Hematopoietic multipotent progenitor cell treated with erythropoietin and hydrocortisone succinate and interleukin-3 and kit ligand, for 17 days (in vitro differentiated cells): ENCODE data around the gene MINDY1.
A peak's percentile ranks its signal among the peaks of the same experiment; 100 is the strongest.

Source experiments
- DNase-seq: peaks from one replicate; pipeline ENCODE4 v3.0.0-alpha.2; 2015; ENCODE audit warnings: low spot score

Gene MINDY1

GRCh38 chr1:150985179-150985825, 21.4 kb downstream of the MINDY1 start:
- DNase-seq: no peak

DNA sequence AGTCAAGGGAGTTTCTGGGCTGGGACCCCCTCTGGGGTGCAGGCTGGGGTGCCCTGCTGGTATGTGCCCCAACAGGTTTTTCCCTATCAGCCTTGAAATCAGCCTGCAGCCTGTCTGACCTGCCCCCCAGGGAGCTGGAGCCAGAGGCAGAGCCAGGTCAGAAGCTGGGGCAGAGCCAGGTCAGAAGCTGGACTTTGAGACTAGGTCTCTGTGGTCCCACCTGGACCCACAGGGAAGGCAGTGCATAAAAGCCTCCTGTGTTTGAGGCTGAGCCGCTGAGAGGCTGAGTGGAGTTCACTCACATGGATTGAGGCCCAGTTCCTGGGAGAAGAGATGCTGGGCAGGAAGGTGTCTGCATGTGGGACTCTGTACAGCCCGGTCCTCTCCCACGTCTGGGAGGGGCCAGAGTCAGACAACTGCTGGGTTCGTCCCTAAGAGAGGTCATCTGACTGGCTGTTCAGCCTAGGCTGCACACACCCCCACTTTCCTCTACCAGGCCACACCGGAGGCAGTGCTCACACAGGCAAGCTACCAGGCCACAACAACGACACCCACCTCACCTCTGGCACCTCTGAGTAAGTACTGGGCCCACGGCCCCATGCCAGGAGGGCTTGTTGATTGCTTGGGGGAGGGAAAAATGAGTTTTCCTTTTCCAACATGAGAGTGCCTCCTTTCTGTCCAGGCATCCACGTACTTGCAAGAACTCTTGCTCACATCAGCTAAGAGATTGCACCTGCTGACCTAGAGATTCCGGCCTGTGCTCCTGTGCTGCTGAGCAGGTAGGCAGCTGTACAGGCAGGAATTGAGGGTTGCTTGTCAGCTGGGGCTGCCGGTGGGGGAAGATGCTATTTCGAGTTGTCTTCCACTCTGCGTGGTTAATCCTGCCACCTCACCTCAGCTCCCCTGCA, 24.6 kb downstream of the MINDY1 start, which contains the start of gene ANXA9:
Gene ANXA9, plus strand, starts transcription at position 488 of the 908 bp plus-strand sequence. CDS start 814 bp downstream, outside the sequence.
- no peak for DNase-seq

- no peak for DNase-seq
Measured at GRCh38 chr1:150981177-150981804, 25.4 kb downstream of the MINDY1 start.

DNA sequence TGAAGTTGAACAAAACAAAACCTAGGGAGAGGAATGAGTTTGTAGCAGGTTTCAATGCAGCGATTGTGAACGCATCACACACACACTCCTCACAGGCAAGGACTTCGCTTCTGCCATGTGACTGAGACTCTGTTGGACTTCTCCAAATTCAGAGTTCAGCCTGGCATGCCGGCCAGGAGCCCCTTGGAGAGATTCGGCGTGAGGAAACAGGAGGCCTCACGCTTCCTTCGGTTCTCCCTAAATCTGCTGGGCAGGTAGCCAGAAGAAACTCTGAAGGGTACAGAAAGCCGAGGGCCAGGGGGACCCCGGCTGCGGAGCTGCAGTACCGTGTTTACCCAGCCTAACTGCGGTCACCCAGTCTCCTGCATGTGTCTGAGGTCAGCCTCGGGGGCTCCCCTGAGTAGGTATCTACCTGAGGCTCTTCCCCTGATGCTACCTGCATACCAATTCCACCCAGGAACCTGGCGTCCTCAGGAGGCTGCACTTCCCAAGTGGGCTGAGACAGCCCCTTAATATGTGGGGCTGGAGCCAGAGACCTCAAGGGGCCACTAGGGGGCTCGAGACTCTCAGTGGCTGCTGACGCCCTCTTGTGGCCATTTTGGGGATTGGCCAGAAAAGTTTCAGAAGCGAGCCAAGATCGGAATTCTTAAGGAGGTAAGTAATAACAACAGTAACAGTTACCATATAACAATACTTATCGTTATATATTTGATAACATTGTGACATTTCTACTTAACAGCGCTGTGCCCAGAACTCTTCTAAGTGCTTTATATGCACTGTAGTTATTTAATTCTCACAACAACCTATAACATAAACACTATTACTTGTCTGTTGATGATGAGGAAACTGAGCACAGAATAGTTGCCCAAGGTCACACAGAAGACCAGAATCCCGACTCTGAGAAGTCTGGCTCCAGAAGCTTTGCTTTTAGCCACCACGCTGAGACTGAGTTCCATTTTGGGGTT, 27.3 kb downstream of the MINDY1 start:
- peak; percentile 98 for DNase-seq

DNA sequence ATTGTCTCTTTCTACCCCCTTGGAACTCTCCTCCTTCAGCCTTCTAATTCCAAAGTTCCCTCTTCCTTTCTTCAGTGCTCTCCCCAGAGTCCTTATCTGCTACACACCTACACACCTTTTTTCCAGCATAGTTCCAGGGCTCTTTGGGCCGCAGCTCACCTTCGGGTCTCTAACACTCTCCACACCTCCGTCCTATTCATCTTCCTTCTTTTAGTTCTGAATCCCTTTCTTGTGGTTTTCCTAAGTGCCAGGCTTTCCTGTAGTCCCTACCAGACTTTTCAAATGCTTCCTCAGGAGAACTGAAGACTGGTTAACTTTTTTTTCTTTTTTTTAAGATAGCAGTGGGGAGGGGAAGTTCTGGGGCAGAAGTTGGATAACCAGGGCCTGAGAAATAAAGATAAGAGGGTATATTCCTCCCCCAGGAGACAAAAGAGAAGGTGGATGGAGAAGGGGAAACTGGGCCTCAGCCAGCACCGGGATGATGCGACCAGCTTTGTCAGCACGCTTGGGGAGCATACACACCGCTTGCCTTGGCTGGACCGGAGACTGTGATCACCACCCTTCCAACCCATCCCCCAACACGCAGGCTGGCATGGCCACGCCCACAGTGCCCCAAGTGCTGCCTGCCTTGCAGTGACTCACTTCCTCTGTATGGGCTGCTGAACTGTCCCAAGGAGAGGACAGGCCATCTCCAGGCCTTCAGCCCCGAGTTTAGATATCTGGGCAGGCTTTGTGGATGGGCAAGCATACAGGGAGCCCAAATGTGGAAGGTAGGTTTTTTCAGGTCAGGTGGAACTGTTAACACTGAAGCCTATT, 29.6 kb downstream of the MINDY1 start:
- peak; percentile 96 for DNase-seq

DNA sequence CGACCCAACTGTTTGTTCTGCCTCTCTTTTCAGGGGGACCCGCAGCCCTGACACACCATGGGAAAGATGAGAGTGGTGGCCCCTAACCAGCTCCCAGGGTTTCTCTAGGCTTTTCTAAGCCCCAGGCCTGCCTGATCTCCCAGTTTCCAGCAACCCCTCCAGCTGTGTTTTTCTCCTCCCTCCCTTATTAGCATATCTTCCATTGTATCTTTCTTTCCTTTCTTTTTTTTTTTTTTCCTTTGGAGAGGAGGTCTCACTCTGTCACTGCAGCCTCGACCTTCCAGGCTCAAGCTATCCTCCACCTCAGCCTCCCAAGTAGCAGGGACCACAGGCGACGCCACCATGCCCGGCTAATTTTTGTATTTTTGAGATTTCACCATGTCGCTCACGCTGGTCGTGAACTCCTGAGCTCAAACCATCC, 30.3 kb downstream of the MINDY1 start:
- DNase-seq: no peak

- peak; percentile 70 for DNase-seq
Measured at GRCh38 chr1:150974580-150975478, 31.9 kb downstream of the MINDY1 start, which contains the start of gene CERS2. TSS of gene CERS2 (minus strand) at chr1:150974835. CDS start at chr1:150969090, 5,745 bp downstream.

GRCh38 chr1:150973836-150974579, 32.7 kb downstream of the MINDY1 start:
- DNase-seq: peak; percentile 52

GRCh38 chr1:150973258-150973835, 33.4 kb downstream of the MINDY1 start:
- DNase-seq: no peak

DNA sequence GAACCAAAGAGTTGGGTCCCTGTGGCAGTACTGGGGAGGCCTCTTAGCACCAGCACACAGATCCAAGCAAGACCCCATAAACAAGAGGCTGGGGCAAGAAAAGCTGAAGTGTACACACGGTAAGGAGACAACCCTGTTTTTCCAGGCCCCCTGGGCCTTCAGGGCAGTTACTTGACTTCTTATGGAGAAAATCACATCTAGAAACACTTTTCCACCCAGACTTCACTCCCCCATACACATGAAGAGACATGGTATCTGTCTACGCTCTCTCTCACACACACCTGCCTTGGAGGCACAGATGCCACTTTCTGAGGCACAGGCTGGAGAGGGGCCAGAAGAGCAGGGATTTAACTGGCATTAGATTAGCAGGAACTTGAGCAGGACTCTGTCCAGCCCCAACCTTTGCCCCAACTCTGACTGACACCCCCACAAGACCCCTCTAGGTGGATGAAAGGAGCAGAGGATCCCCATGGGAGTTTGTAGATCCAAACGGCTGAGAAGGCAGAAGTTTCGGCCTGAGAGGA, 34.2 kb downstream of the MINDY1 start:
- no peak for DNase-seq

DNA sequence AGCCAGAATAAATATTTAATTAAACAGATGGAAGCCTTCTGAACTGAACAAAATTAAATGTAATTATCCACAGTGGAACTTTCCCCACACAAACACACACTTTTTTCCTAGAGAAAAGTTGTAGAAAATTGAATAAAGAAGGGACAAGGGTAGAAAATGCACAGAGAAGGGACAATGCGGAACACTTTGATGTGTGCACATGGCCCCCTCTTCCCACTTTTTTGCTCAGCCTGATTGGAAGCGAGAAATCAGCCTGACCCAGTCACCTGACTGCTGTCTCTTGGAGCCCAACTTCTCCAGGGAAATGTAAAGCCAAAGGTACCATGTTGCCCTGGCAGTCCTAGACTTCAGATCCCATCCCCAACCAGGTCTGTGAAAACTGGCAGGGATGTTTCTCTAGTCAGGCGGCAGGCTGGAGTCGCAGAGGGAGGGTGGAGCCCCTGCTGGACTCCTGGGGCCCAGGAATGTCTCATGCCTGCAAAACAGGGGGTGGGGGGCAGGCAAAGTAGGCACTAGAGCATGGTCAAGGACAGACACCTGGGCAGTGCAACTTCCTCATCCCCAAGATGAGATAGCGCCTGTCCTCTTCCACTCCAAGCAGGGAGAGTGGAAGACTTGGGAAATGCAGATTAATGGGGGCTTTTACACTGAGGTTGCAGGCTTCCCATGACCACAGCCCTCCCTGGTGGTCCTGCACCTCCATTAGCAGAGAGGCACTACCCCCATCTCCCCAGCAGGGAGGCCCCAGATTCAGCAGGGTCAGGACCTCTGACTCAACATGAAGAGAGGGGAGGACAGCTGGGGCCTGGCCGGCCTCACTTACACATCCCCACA, 34.9 kb downstream of the MINDY1 start:
- DNase-seq: no peak

- DNase-seq: no peak
Measured at GRCh38 chr1:150970808-150971582, 35.7 kb downstream of the MINDY1 start.

GRCh38 chr1:150969626-150970025, 37.1 kb downstream of the MINDY1 start:
- no peak for DNase-seq

- no peak for DNase-seq
Measured at GRCh38 chr1:150968491-150968890, 38.2 kb downstream of the MINDY1 start.

DNA sequence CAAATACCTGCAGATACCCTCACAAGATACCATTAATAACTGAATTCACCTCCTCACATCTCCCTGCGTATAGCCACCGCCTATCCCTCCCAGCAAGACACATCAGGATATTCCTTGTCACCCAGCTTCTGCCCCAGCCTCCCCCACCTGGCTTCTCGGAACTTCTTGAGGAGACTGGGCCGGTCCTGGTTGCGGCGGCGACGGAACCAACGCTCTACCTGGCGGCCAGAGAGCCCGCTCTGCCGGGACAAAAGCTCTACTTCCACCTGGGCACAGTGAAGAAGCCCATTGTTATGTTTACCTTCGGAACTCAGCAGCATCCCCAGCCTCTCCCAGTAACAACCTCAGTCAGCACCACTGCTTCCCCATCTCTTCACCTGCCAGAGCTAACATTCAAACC, 38.8 kb downstream of the MINDY1 start:
- DNase-seq: no peak

GRCh38 chr1:150966011-150966410, 40.7 kb downstream of the MINDY1 start:
- DNase-seq: no peak
